HG03025 (cell line): ENCODE results near the gene ARMC5.

ENCODE experiments used
- ATAC-seq: cut with Tn5 transposase; IDR thresholded peaks from one replicate; pipeline ENCODE4 v1.9.1; 2021; ENCODE audit warnings: mild to moderate bottlenecking, moderate library complexity; ENCODE audit not compliant: unreplicated experiment, low FRiP score

The ARMC5 gene

GRCh38 chr16:31459687-31460581 is 633 bp downstream of the ARMC5 start:
- ATAC-seq = peak; percentile 65

GRCh38 chr16:31460582-31461002 is 1.3 kb downstream of the ARMC5 start:
- ATAC-seq = no peak

- ATAC-seq = no peak
Measured at GRCh38 chr16:31461201-31461920, 2.1 kb downstream of the ARMC5 start.

GRCh38 chr16:31461921-31462804 is 2.9 kb downstream of the ARMC5 start:
- no peak for ATAC-seq

- no peak for ATAC-seq
Measured at GRCh38 chr16:31464348-31464769, 5.1 kb downstream of the ARMC5 start.

- no peak for ATAC-seq
Measured at GRCh38 chr16:31464781-31465260, 5.5 kb downstream of the ARMC5 start.

GRCh38 chr16:31465788-31466370 is 6.6 kb downstream of the ARMC5 start:
- ATAC-seq = no peak

- ATAC-seq = no peak
Measured at GRCh38 chr16:31466381-31466841, 7.1 kb downstream of the ARMC5 start.

GRCh38 chr16:31467151-31467773 is 8.0 kb downstream of the ARMC5 start:
- no peak for ATAC-seq

- no peak for ATAC-seq
Measured at GRCh38 chr16:31467858-31468257, 8.6 kb downstream of the ARMC5 start.

- ATAC-seq = no peak
Measured at GRCh38 chr16:31470615-31471014, 11.3 kb downstream of the ARMC5 start.

- no peak for ATAC-seq
Measured at GRCh38 chr16:31471241-31471874, 12.1 kb downstream of the ARMC5 start.

- no peak for ATAC-seq
Measured at GRCh38 chr16:31471875-31472708, 12.8 kb downstream of the ARMC5 start, which contains the start of gene TGFB1I1. TSS of gene TGFB1I1 (plus strand) at chr16:31472152. CDS start at chr16:31472189, 37 bp downstream.

- ATAC-seq = no peak
Measured at GRCh38 chr16:31472709-31473203, 13.5 kb downstream of the ARMC5 start.

GRCh38 chr16:31473264-31473984 is 14.1 kb downstream of the ARMC5 start:
- ATAC-seq = no peak

- no peak for ATAC-seq
Measured at GRCh38 chr16:31474173-31474714, 14.9 kb downstream of the ARMC5 start.
